WERI-Rb-1 (cell line): ENCODE data around the gene DHRS11.

Source experiments
- DNase-seq: peaks from one replicate; pipeline ENCODE4 v3.0.0-alpha.2; 2020
- H3K27ac ChIP-seq: fragments of 250-450 bp; sonication (Bioruptor Pico); 2 replicates; pipeline ENCODE4 v1.5.1; 2020; ENCODE audit warnings: mild to moderate bottlenecking, moderate library complexity
- H3K27me3 ChIP-seq: fragments of 250-450 bp; sonication (Bioruptor Pico); 2 replicates; pipeline ENCODE4 v1.5.1; 2021; ENCODE audit warnings: mild to moderate bottlenecking, low read depth, moderate library complexity; ENCODE audit not compliant: insufficient read depth, severe bottlenecking
- H3K36me3 ChIP-seq: fragments of 250-450 bp; sonication (Bioruptor Pico); 2 replicates; pipeline ENCODE4 v1.5.1; 2020; ENCODE audit warnings: mild to moderate bottlenecking, moderate library complexity
- H3K4me3 ChIP-seq: 2 replicates; pipeline ENCODE4 v1.5.1; 2011; ENCODE audit warnings: low read depth, mild to moderate bottlenecking, control low read depth, low read length
- H3K9me3 ChIP-seq: fragments of 250-450 bp; sonication (Bioruptor Pico); 2 replicates; pipeline ENCODE4 v1.5.1; 2021; ENCODE audit warnings: mild to moderate bottlenecking, moderate library complexity; ENCODE audit not compliant: severe bottlenecking
- TF ChIP-seq, protein P1 (sequence below): IDR thresholded peaks from 2 replicates; pipeline ENCODE4 v1.5.1; 2011; ENCODE audit warnings: low read depth, mild to moderate bottlenecking, control low read depth, inconsistent platforms, low read length

The DHRS11 gene

GRCh38 chr17:36632916-36633771 lies 41.5 kb downstream of the DHRS11 start:
- no peak overlapping the region for H3K27ac ChIP-seq
- TF ChIP-seq, protein P1, sequence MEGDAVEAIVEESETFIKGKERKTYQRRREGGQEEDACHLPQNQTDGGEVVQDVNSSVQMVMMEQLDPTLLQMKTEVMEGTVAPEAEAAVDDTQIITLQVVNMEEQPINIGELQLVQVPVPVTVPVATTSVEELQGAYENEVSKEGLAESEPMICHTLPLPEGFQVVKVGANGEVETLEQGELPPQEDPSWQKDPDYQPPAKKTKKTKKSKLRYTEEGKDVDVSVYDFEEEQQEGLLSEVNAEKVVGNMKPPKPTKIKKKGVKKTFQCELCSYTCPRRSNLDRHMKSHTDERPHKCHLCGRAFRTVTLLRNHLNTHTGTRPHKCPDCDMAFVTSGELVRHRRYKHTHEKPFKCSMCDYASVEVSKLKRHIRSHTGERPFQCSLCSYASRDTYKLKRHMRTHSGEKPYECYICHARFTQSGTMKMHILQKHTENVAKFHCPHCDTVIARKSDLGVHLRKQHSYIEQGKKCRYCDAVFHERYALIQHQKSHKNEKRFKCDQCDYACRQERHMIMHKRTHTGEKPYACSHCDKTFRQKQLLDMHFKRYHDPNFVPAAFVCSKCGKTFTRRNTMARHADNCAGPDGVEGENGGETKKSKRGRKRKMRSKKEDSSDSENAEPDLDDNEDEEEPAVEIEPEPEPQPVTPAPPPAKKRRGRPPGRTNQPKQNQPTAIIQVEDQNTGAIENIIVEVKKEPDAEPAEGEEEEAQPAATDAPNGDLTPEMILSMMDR = no peak
- H3K4me3 ChIP-seq = no peak overlapping the region
- no peaks in the 10 kb centered on the region for H3K36me3 ChIP-seq
- no peaks in the 10 kb centered on the region for H3K27me3 ChIP-seq
- no peak for DNase-seq
- no peaks in the 10 kb centered on the region for H3K9me3 ChIP-seq

- H3K4me3 ChIP-seq = no peak overlapping the region
- DNase-seq = no peak
- H3K27ac ChIP-seq = no peak overlapping the region
- H3K36me3 ChIP-seq = no peaks in the 10 kb centered on the region
- H3K9me3 ChIP-seq = no peaks in the 10 kb centered on the region
- H3K27me3 ChIP-seq = no peaks in the 10 kb centered on the region
- TF ChIP-seq, protein P1 = no peak
Observed at GRCh38 chr17:36640346-36640745, 48.7 kb downstream of the DHRS11 start.

- no peak overlapping the region for H3K4me3 ChIP-seq
- H3K27me3 ChIP-seq = no peaks in the 10 kb centered on the region
- no peak overlapping the region for H3K27ac ChIP-seq
- TF ChIP-seq, protein P1 = no peak
- no peaks in the 10 kb centered on the region for H3K9me3 ChIP-seq
- no peaks in the 10 kb centered on the region for H3K36me3 ChIP-seq
- DNase-seq = no peak
Observed at GRCh38 chr17:36640836-36641235, 49.2 kb downstream of the DHRS11 start.

- TF ChIP-seq, protein P1 = no peak
- no peak for DNase-seq
- Histone ChIP-seq H3K27ac (no peak overlapping the region), H3K36me3 (no peaks in the 10 kb centered on the region), H3K27me3 (no peaks in the 10 kb centered on the region), H3K9me3 (no peaks in the 10 kb centered on the region), H3K4me3 (no peak overlapping the region)
Observed at GRCh38 chr17:36641331-36641876, 49.7 kb downstream of the DHRS11 start.

DNA sequence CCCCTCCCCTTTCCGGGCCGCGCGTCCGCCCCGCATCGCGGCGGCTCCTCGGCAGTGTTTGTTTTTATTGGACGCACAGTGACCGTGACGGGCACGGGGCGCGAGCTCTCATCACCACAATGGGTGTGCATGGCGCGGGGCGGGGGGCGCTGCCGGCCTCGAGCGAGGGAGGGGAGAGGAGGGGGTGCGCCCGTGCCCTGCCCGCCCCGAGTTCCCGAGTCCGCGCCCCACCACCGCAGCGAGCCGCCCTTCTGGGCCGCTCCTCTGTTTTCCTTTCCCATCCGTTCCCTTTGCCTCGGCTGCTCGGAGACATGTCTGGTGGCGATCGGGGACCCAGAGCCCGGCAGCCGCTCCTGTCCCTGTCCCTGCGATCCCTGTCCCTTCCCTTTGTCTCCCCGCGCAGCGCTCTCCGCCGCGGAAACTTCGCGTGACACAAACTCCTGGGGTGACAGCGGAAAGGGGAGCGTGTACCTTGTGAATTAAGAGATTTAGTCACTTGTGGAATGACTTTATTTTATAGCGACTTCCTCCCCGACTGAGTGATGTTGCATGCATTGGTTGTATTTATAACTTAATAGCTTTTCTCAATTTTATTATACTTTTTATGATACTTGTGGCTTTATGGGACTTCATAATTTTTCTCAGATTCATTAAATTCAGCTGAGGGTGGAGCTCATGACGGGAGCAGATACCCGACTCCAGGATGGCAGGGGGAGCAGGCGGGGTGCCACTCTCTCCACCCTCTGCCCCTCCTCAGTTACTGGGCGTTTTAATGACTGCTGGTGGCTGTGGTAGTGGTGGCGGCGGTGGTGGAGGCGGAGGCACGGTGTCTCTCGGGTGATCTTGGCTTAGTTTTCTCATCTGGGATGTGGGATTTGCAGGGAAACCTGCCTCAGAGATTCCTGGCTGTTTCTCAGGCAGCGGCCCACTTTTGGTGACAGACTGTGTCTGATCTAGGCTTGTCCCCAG lies 50.5 kb downstream of the DHRS11 start:
- Histone ChIP-seq H3K4me3 (no peak overlapping the region), H3K27me3 (no peaks in the 10 kb centered on the region)
- no peak for DNase-seq

More for the DNA sequence above, 50.5 kb downstream of the DHRS11 start:
- peak overlapping the region; percentile 76 for H3K27ac ChIP-seq
- TF ChIP-seq, protein P1 = no peak
- H3K36me3 ChIP-seq = no peaks in the 10 kb centered on the region
- no peaks in the 10 kb centered on the region for H3K9me3 ChIP-seq
